K562 (cell line): ENCODE data around the gene TMEM63C. TPM values are rescaled to one million over a fixed set of nuclear protein-coding genes. Genes with fewer than 3 reads are reported as not detected.

Experiments used
- ATAC-seq: fragments of 200-7000 bp; cut with Tn5 transposase; 3 replicates; pipeline ENCODE4 v1.9.1; 2020; ENCODE audit warnings: moderate library complexity
- BruUV-seq: library from RNA; stranded (reverse); fragments of 400-500 nt; replicated peaks from 2 replicates; lab custom pipeline; 2021; lab: Mats Ljungman, UMichigan
- CTCF ChIA-PET: fragments of 300-600 bp; formaldehyde crosslinking; extraction: SDS; loops from one replicate; lab custom pipeline; 2021; ENCODE audit warnings: low intra/inter-chr PET ratio; lab: Yijun Ruan, JAX
- POLR2A ChIA-PET: fragments of 300-600, 350-650 bp; sonication (Branson Sonifier 250); formaldehyde crosslinking; extraction: SDS; loops from one replicate; lab custom pipeline; 2021; ENCODE audit warnings: antibody characterized with exemption, inconsistent platforms; lab: Yijun Ruan, JAX
- DNase-seq, 4 experiments: peaks; one replicate each; pipeline versions ENCODE4 v3.0.0 to v3.0.0-alpha.2; 2011 to 2018; ENCODE audit warnings: low spot score in 3 of 4, mixed read lengths in 3 of 4; ENCODE audit errors: extremely low read depth in 1 of 4
- FAIRE-seq: peaks from 2 replicates; lab custom pipeline; 2011; peaks lifted over from hg19 to GRCh38; lab: Jason Lieb, UNC
- H2AFZ ChIP-seq: 2 replicates; pipeline ENCODE4 v1.6.0; 2011; ENCODE audit warnings: low read depth, low read length, control low read depth, inconsistent platforms
- H3K27ac ChIP-seq: fragments of 200-600 bp; 3 replicates; pipeline ENCODE4 v1.8.0; 2011; ENCODE audit warnings: low read depth, mild to moderate bottlenecking, control low read depth, inconsistent platforms, low read length, moderate library complexity, mixed read lengths; ENCODE audit errors: extremely low read depth
- H3K27me3 ChIP-seq, 2 experiments: fragments of 300-600 bp in 1 of 2; 2 replicates in 1 of 2; 3 replicates in 1 of 2; pipeline versions ENCODE4 v1.6.0 to v1.8.0; 2011; ENCODE audit warnings: inconsistent platforms in 2 of 2, low read length in 2 of 2, mild to moderate bottlenecking in 1 of 2, mixed read lengths in 1 of 2, moderate library complexity in 1 of 2; ENCODE audit not compliant: control insufficient read depth in 2 of 2, insufficient read depth in 2 of 2
- H3K36me3 ChIP-seq: fragments of 300-600 bp; 3 replicates; pipeline ENCODE4 v1.8.0; 2011; ENCODE audit warnings: mild to moderate bottlenecking, low read length, inconsistent platforms; ENCODE audit not compliant: control insufficient read depth, insufficient read depth
- H3K4me1 ChIP-seq, 2 experiments: fragments of 200-600 bp in 1 of 2; replicated peaks in 1 of 2; 2 replicates in 1 of 2; 3 replicates in 1 of 2; pipeline versions ENCODE4 v1.5.1 to v1.8.0; 2011; ENCODE audit warnings: inconsistent platforms in 2 of 2, low read length in 2 of 2, mild to moderate bottlenecking in 1 of 2, mixed read lengths in 1 of 2, moderate library complexity in 1 of 2; ENCODE audit not compliant: control insufficient read depth in 2 of 2, insufficient read depth in 2 of 2
- H3K4me2 ChIP-seq: 2 replicates; pipeline ENCODE4 v1.6.1; 2011; ENCODE audit warnings: low read length, control low read depth, inconsistent platforms, mixed read lengths; ENCODE audit not compliant: insufficient read depth
- H3K4me3 ChIP-seq: fragments of 200-600 bp; sonication (generic), shearing (Covaris generic); 2 replicates; pipeline ENCODE4 v1.5.1; 2016; ENCODE audit warnings: control low read depth, inconsistent platforms
- H3K79me2 ChIP-seq: fragments of 200-600 bp; 3 replicates; pipeline ENCODE4 v1.8.0; 2011; ENCODE audit warnings: low read length, inconsistent platforms; ENCODE audit not compliant: control insufficient read depth, insufficient read depth
- H3K9ac ChIP-seq, 2 experiments: 2 replicates each; pipeline versions ENCODE4 v1.6.0 to v1.6.1; 2011; ENCODE audit warnings: low read depth in 2 of 2, low read length in 2 of 2, control low read depth in 1 of 2, inconsistent platforms in 1 of 2, mild to moderate bottlenecking in 1 of 2, mixed read lengths in 1 of 2; ENCODE audit not compliant: insufficient read depth in 1 of 2
- H3K9me1 ChIP-seq: one replicate; pipeline ENCODE4 v1.6.0; 2011; ENCODE audit warnings: inconsistent platforms, mild to moderate bottlenecking, low read length, moderate library complexity; ENCODE audit not compliant: control insufficient read depth, insufficient read depth
- H3K9me3 ChIP-seq: replicated peaks from 2 replicates; pipeline ENCODE4 v1.5.1; 2011; ENCODE audit warnings: low read depth, low read length, inconsistent platforms; ENCODE audit not compliant: control insufficient read depth, insufficient read depth
- H4K20me1 ChIP-seq: replicated peaks from 2 replicates; pipeline ENCODE4 v1.6.1; 2011; ENCODE audit warnings: low read length, inconsistent platforms, mixed read lengths; ENCODE audit not compliant: control insufficient read depth, insufficient read depth
- POLR2A ChIP-seq: fragments of 450-650 bp; conservative IDR thresholded peaks from 2 replicates; pipeline ENCODE4 v1.6.1; 2016
- RHOXF2B ChIP-seq: fragments of 250-450 bp; sonication (Bioruptor Pico); conservative IDR thresholded peaks from 2 replicates; pipeline ENCODE4 v1.5.1; 2021
- XRCC5 ChIP-seq: fragments of 200-400 bp; formaldehyde crosslinking; IDR thresholded peaks from 2 replicates; pipeline ENCODE4 v1.6.1; 2017; ENCODE audit warnings: low read depth, mild to moderate bottlenecking, low read length
- ZBTB49 ChIP-seq: sonication (generic); formaldehyde crosslinking; IDR thresholded peaks from 2 replicates; pipeline ENCODE4 v1.8.0; 2022; ENCODE audit warnings: missing genetic modification reagents, mild to moderate bottlenecking, borderline replicate concordance
- WGBS: fragments of 100-300 bp; shearing (Covaris generic); methylation state at CpG from one replicate; pipeline ENCODE4 v1.1.6; 2016; ENCODE audit warnings: low coverage, mixed read lengths; ENCODE audit not compliant: insufficient coverage; ENCODE audit errors: missing lambda C conversion rate; 5-methylcytosine and 5-hydroxymethylcytosine counted together
- in situ Hi-C: fragments of 300-500 bp; cut with MboI; formaldehyde crosslinking; loops from 4 replicates; pipeline ENCODE4 v1.15.0; 2018; ENCODE audit warnings: inconsistent platforms, mixed read lengths
- intact Hi-C: fragments of 100-400 bp; cut with micrococcal nuclease; formaldehyde crosslinking; loops from 2 replicates; pipeline ENCODE4 v1.14.2; 2022
- polyA plus RNA-seq, 8 experiments: library from polyadenylated mRNA; depleted of rRNA in 4 of 8; stranded (reverse) in 5 of 8; unstranded in 3 of 8; fragments of >200 nt; fragmentation: Nextera tagmentation in 2 of 8; fragmentation: Illumina TruSeq in 1 of 8; extraction: Ambion mirVana in 2 of 8; extraction: Trizol in 1 of 8; gene quantifications; 2 replicates each; pipeline versions ENCODE4 v1.2.1 to v1.2.3, GENCODE V29; 2011 to 2014; ENCODE audit warnings: inconsistent platforms in 1 of 8, missing spikeins in 1 of 8
- total RNA-seq, 7 experiments: library from RNA; depleted of rRNA in 6 of 7; stranded (reverse); fragments of >200 nt in 6 of 7; fragmentation: Illumina TruSeq in 2 of 7; extraction: Trizol in 2 of 7; gene quantifications; 2 replicates each; pipeline versions ENCODE4 v1.2.1 to v1.2.3, GENCODE V29; 2011 to 2021; ENCODE audit warnings: low replicate concordance in 1 of 7

TMEM63C gene
- total and polyA plus RNA-seq, 9 of the 15 experiments (the other 6 are each of a cell fraction or from before 2014, with no cell fraction given): 0.07 TPM; not detected in 8

- no peaks in the 10 kb centered on the region for H3K4me1 ChIP-seq
- ATAC-seq: no peak
- no peak overlapping the region for H3K27ac ChIP-seq
- no peaks in the 10 kb centered on the region for H3K9me3 ChIP-seq
- no peak overlapping the region for H3K9ac ChIP-seq
- ChIA-PET POLR2A (no interaction called here), CTCF (no interaction called here)
- intact Hi-C loops: no loop called here
- no peaks in the 10 kb centered on the region for H3K9me1 ChIP-seq
- no peak for FAIRE-seq
- H3K4me3 ChIP-seq: no peak overlapping the region
- no peaks in the 10 kb centered on the region for H3K79me2 ChIP-seq
- H3K27me3 ChIP-seq: peaks cover 2 to 65% of the 10 kb centered on the region in 2 experiments; a peak in 4 of 5 replicates
- H4K20me1 ChIP-seq: no peaks in the 10 kb centered on the region; the same call in 1 of the 2 replicates
- no peaks in the 10 kb centered on the region for H3K36me3 ChIP-seq
- no peak overlapping the region for H2AFZ ChIP-seq
- no peak overlapping the region for H3K4me2 ChIP-seq
- WGBS: 2% methylated on average over 7 of the region's 11 CpGs
- in situ Hi-C loops: no loop called here
- TF ChIP-seq XRCC5: no peak
- TF ChIP-seq POLR2A: no peak
- TF ChIP-seq RHOXF2B (CRISPR knock-in tag): no peak
- no peak for TF ChIP-seq ZBTB49 (CRISPR knock-in tag)
- no peak for DNase-seq
- BruUV-seq: no TSS peak
These were observed 78.6 kb downstream of the TMEM63C start for GRCh38 chr14:77260199-77260598.
